SK-N-SH (cell line): Measurements from ENCODE around the gene ASPG. TPM values are rescaled to one million over a fixed set of nuclear protein-coding genes. Genes with fewer than 3 reads are reported as not detected.
A peak's percentile ranks its signal among the peaks of the same experiment; 100 is the strongest.

Experiments
- CTCF ChIA-PET: fragments of 300-600, 350-600 bp; formaldehyde crosslinking; extraction: SDS; loops from one replicate; lab custom pipeline; 2021; lab: Yijun Ruan, JAX
- POLR2A ChIA-PET: fragments of 350-600 bp; sonication (Branson Sonifier 250); formaldehyde crosslinking; extraction: SDS; loops from one replicate; lab custom pipeline; 2020; ENCODE audit warnings: antibody characterized with exemption, inconsistent platforms; lab: Yijun Ruan, JAX
- DNase-seq: peaks from one replicate; pipeline ENCODE4 v3.0.0; 2012
- H2AFZ ChIP-seq: fragments of 200-600 bp; sonication (generic); 2 replicates; pipeline ENCODE4 v1.8.1; 2016; ENCODE audit warnings: antibody characterized with exemption, mild to moderate bottlenecking, low read depth
- H3F3A ChIP-seq: fragments of 200-600 bp; sonication (generic); replicated peaks from 2 replicates; pipeline ENCODE3; 2016; ENCODE audit warnings: antibody characterized with exemption, mild to moderate bottlenecking; ENCODE audit not compliant: insufficient read depth
- H3K27ac ChIP-seq, 2 experiments: fragments of 200-500 bp in 1 of 2; fragments of 200-600 bp in 1 of 2; sonication (Bioruptor generic) in 1 of 2; sonication (generic), shearing (Covaris generic) in 1 of 2; 2 replicates each; pipeline versions ENCODE4 v1.5.1 to v1.6.1; 2014 to 2016; ENCODE audit warnings: low read depth in 2 of 2, inconsistent platforms in 1 of 2, low read length in 1 of 2, mild to moderate bottlenecking in 1 of 2, mixed read lengths in 1 of 2
- H3K27me3 ChIP-seq: fragments of 200-600 bp; sonication (generic), shearing (Covaris generic); 2 replicates; pipeline ENCODE4 v1.6.1; 2016; ENCODE audit warnings: mixed run types; ENCODE audit not compliant: insufficient read depth
- H3K36me3 ChIP-seq, 2 experiments: fragments of 200-500 bp in 1 of 2; fragments of 200-600 bp in 1 of 2; sonication (Bioruptor generic) in 1 of 2; sonication (generic) in 1 of 2; replicated peaks in 1 of 2; 2 replicates each; pipeline versions ENCODE3 to v1.5.1; 2014 to 2016; ENCODE audit warnings: low read length in 1 of 2, mild to moderate bottlenecking in 1 of 2; ENCODE audit not compliant: insufficient read depth in 2 of 2, control insufficient read depth in 1 of 2
- H3K4me1 ChIP-seq, 2 experiments: fragments of 200-500 bp in 1 of 2; fragments of 200-600 bp in 1 of 2; sonication (Bioruptor generic) in 1 of 2; sonication (generic), shearing (Covaris generic) in 1 of 2; 2 replicates each; pipeline versions ENCODE4 v1.5.1 to v1.6.1; 2014 to 2016; ENCODE audit warnings: low read depth in 1 of 2, low read length in 1 of 2, mixed run types in 1 of 2; ENCODE audit not compliant: insufficient read depth in 2 of 2, control insufficient read depth in 1 of 2
- H3K4me2 ChIP-seq: fragments of 200-600 bp; sonication (generic), shearing (Covaris generic); 2 replicates; pipeline ENCODE4 v1.6.1; 2017; ENCODE audit warnings: mixed run types
- H3K4me3 ChIP-seq, 2 experiments: fragments of 200-500 bp in 1 of 2; fragments of 200-600 bp in 1 of 2; sonication (Bioruptor generic) in 1 of 2; sonication (generic), shearing (Covaris generic) in 1 of 2; 2 replicates each; pipeline versions ENCODE4 v1.5.1 to v1.8.1; 2014 to 2016; ENCODE audit warnings: low read depth in 2 of 2, inconsistent platforms in 1 of 2, low read length in 1 of 2, mild to moderate bottlenecking in 1 of 2, mixed read lengths in 1 of 2, moderate library complexity in 1 of 2
- H3K79me2 ChIP-seq: fragments of 200-600 bp; sonication (generic); 2 replicates; pipeline ENCODE4 v1.8.1; 2017; ENCODE audit warnings: mild to moderate bottlenecking; ENCODE audit not compliant: insufficient read depth
- H3K9ac ChIP-seq: fragments of 200-600 bp; sonication (generic); 2 replicates; pipeline ENCODE4 v1.6.1; 2017; ENCODE audit warnings: mixed run types
- H3K9me2 ChIP-seq: fragments of 200-600 bp; sonication (generic); 2 replicates; pipeline ENCODE4 v1.6.1; 2017; ENCODE audit warnings: mixed run types
- H3K9me3 ChIP-seq: fragments of 200-600 bp; sonication (generic); 2 replicates; pipeline ENCODE4 v1.6.1; 2017; ENCODE audit warnings: mixed run types, mild to moderate bottlenecking, moderate library complexity
- H4K20me1 ChIP-seq: fragments of 200-600 bp; sonication (generic); 2 replicates; pipeline ENCODE4 v1.6.1; 2017; ENCODE audit warnings: mild to moderate bottlenecking, mixed run types; ENCODE audit not compliant: insufficient read depth
- FOXJ3 ChIP-seq: sonication (generic); formaldehyde crosslinking; IDR thresholded peaks from 2 replicates; pipeline ENCODE4 v1.5.1; 2020; ENCODE audit warnings: mild to moderate bottlenecking, missing genetic modification reagents
- MXI1 ChIP-seq: IDR thresholded peaks from 2 replicates; pipeline ENCODE4 v1.6.1; 2012; ENCODE audit warnings: mild to moderate bottlenecking, low read depth, low read length, improper control_type of control experiment
- NRF1 ChIP-seq: IDR thresholded peaks from 2 replicates; pipeline ENCODE4 v1.6.1; 2012; ENCODE audit warnings: low read depth, mild to moderate bottlenecking, low read length
- RCOR1 ChIP-seq: fragments of 150-350 bp; IDR thresholded peaks from 2 replicates; pipeline ENCODE4 v1.6.1; 2017; ENCODE audit warnings: antibody characterized with exemption, low read length
- SMC3 ChIP-seq: IDR thresholded peaks from 2 replicates; pipeline ENCODE4 v1.6.1; 2012; ENCODE audit warnings: low read depth, low read length, improper control_type of control experiment
- TEAD4 ChIP-seq: IDR thresholded peaks from 2 replicates; pipeline ENCODE4 v1.4.0; 2012; ENCODE audit warnings: mild to moderate bottlenecking, borderline replicate concordance; ENCODE audit not compliant: insufficient read depth
- WGBS: methylation state at CpG from one replicate; pipeline ENCODE4 v1.1.6; 2017; ENCODE audit warnings: low lambda C conversion rate; 5-methylcytosine and 5-hydroxymethylcytosine counted together
- polyA plus RNA-seq, 3 experiments: library from polyadenylated mRNA; depleted of rRNA; stranded (reverse); fragments of >200 nt; gene quantifications; 2 replicates each; pipeline ENCODE4 v1.2.3, GENCODE V29; 2012
- TF ChIP-seq, protein P1 (sequence below): IDR thresholded peaks from 2 replicates; pipeline ENCODE4 v1.4.0; 2012; ENCODE audit warnings: low read depth, borderline replicate concordance
- TF ChIP-seq, protein P2 (sequence below): fragments of 150-350 bp; IDR thresholded peaks from 2 replicates; pipeline ENCODE4 v1.6.1; 2016; ENCODE audit warnings: mild to moderate bottlenecking, low read depth, low read length
- TF ChIP-seq, protein P3 (sequence below): IDR thresholded peaks from 2 replicates; pipeline ENCODE4; 2012

ASPG gene
- polyA plus RNA-seq, 1 of the 3 experiments (the other 2 are of a cell fraction) = not detected

DNA sequence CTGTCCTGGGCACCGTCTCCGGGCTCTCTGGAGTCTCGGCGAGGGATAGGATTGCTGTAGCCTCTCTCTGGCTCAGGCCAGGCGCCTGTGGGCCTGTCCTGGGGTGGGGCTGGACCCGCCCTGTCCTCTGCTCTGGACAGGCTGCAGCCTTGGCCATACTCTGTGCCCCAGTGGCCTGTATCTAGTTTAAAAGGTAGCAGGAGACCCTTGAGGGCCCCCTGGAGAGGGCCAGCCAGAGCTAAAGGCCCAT lies 54.6 kb downstream of the ASPG start:
- Histone ChIP-seq H3K4me1 (peaks cover 0 to 77% of the 10 kb centered on the region in 2 experiments; a peak in 1 of 4 replicates), H3K4me3 (peak overlapping the region in 1 of 2 experiments; percentile 70; a peak in 2 of 4 replicates), H3K4me2 (peak overlapping the region; percentile 15; the same call in 1 of the 2 replicates), H3K9me2 (no peaks in the 10 kb centered on the region), H2AFZ (no peak overlapping the region), H3K36me3 (no peaks in the 10 kb centered on the region), H3K9ac (no peak overlapping the region), H3K27me3 (peaks cover 16% of the 10 kb centered on the region), H4K20me1 (no peaks in the 10 kb centered on the region), H3K79me2 (no peaks in the 10 kb centered on the region), H3F3A (no peaks in the 10 kb centered on the region), H3K27ac (peak overlapping the region in 1 of 2 experiments; percentile 1; a peak in 1 of 4 replicates), H3K9me3 (no peaks in the 10 kb centered on the region)
- WGBS = no CpG with 5 or more reads among the region's 6 CpGs
- CTCF ChIA-PET = interaction anchor here (1.0 to 3.3 kb wide), 5 partner anchors 11 to 424 kb away, joined by 3 to 26 read pairs (median 11); no protein-coding TSS in a partner anchor
- TF ChIP-seq NRF1 (no peak), MXI1 (0 out of 2 replicates have a peak, but pooled peaks have one; percentile 5)
- POLR2A ChIA-PET = interaction anchor here (0.7 kb wide), 1 partner anchor 11 kb away, joined by 3 read pairs; no protein-coding TSS in a partner anchor
- peak; percentile 39 for DNase-seq

DNA sequence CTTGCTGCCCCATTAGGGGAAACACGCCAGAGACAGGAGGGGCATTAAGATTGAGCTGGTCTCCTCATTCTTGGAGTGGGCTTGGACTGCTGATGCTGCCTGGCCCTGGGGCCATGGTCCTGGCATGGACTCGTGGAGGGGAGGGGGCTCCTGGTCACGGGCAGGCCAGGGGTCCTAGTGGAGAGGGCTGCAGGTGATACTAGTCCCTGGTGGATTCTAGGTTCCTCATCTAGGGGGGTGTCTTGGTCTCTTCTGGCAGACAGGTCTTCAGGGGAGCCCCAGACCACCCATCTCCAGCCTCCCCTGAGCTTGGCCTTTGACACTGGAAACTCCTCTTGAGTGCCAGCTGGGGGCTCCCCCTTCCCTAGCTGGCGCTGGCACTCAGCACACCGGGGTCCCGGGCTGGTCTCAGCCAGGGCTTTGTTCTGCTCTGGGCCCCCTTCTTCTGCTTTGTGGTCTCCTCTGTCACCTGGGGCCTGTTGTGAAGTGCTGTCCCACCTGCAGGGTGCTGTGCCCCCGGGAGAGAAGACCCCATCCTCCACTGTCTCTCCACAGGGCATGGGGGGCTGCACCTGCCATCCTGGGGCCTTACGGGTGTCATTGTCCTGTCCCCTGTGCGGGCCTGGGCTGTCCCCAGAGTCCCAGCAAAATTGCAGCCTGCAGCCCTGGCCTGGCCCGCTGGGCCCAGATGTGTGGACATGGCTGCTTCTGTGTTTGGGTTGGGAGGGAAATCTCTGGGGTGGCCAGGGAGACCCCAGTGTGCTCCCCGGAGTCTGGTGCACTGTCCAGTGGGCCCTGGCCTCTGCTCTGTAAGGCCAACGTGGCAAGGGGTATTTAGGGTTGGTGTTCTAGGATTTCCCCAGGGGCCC lies 55.2 kb downstream of the ASPG start:
- 0% methylated on average over 1 of the region's 12 CpGs for WGBS
- H3K4me1 ChIP-seq = peaks cover 0 to 77% of the 10 kb centered on the region in 2 experiments; a peak in 1 of 4 replicates
- TF ChIP-seq, protein P1, sequence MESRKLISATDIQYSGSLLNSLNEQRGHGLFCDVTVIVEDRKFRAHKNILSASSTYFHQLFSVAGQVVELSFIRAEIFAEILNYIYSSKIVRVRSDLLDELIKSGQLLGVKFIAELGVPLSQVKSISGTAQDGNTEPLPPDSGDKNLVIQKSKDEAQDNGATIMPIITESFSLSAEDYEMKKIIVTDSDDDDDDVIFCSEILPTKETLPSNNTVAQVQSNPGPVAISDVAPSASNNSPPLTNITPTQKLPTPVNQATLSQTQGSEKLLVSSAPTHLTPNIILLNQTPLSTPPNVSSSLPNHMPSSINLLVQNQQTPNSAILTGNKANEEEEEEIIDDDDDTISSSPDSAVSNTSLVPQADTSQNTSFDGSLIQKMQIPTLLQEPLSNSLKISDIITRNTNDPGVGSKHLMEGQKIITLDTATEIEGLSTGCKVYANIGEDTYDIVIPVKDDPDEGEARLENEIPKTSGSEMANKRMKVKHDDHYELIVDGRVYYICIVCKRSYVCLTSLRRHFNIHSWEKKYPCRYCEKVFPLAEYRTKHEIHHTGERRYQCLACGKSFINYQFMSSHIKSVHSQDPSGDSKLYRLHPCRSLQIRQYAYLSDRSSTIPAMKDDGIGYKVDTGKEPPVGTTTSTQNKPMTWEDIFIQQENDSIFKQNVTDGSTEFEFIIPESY = no peak
- TF ChIP-seq TEAD4 (no peak), RCOR1 (no peak), SMC3 (no peak), FOXJ3 (no peak)
- TF ChIP-seq, protein P2, sequence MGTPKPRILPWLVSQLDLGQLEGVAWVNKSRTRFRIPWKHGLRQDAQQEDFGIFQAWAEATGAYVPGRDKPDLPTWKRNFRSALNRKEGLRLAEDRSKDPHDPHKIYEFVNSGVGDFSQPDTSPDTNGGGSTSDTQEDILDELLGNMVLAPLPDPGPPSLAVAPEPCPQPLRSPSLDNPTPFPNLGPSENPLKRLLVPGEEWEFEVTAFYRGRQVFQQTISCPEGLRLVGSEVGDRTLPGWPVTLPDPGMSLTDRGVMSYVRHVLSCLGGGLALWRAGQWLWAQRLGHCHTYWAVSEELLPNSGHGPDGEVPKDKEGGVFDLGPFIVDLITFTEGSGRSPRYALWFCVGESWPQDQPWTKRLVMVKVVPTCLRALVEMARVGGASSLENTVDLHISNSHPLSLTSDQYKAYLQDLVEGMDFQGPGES = no peak
- TF ChIP-seq, protein P3, sequence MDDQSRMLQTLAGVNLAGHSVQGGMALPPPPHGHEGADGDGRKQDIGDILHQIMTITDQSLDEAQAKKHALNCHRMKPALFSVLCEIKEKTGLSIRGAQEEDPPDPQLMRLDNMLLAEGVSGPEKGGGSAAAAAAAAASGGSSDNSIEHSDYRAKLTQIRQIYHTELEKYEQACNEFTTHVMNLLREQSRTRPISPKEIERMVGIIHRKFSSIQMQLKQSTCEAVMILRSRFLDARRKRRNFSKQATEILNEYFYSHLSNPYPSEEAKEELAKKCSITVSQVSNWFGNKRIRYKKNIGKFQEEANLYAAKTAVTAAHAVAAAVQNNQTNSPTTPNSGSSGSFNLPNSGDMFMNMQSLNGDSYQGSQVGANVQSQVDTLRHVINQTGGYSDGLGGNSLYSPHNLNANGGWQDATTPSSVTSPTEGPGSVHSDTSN = no peak
- peak overlapping the region in 1 of 2 experiments; percentile 70; a peak in 2 of 4 replicates for H3K4me3 ChIP-seq
- no peak overlapping the region for H3K9ac ChIP-seq
- peak overlapping the region; percentile 15; the same call in 1 of the 2 replicates for H3K4me2 ChIP-seq
- POLR2A ChIA-PET = interaction anchor here (0.7 kb wide), 1 partner anchor 10 kb away, joined by 3 read pairs; no protein-coding TSS in a partner anchor
- H2AFZ ChIP-seq = no peak overlapping the region
- H3K9me3 ChIP-seq = no peaks in the 10 kb centered on the region
- H3F3A ChIP-seq = no peaks in the 10 kb centered on the region
- H3K9me2 ChIP-seq = no peaks in the 10 kb centered on the region
- peaks cover 11% of the 10 kb centered on the region for H3K27me3 ChIP-seq
- H3K79me2 ChIP-seq = no peaks in the 10 kb centered on the region
- H3K36me3 ChIP-seq = no peaks in the 10 kb centered on the region
- CTCF ChIA-PET = interaction anchor here (1.0 to 3.3 kb wide), 6 partner anchors 10 to 423 kb away, joined by 3 to 26 read pairs (median 10); no protein-coding TSS in a partner anchor
- H4K20me1 ChIP-seq = no peaks in the 10 kb centered on the region
- H3K27ac ChIP-seq = peak overlapping the region in 1 of 2 experiments; percentile 1; a peak in 1 of 4 replicates
- peak; percentile 40 for DNase-seq
